Gastroesophageal sphincter (tissue), 3 donors: ENCODE measurements around the gene UTS2B.

Source experiments
- CTCF ChIP-seq, 4 experiments: fragments of 200-600 bp in 2 of 4; fragments of 450-650 bp in 2 of 4; sonication (generic) in 1 of 4; IDR thresholded peaks; one replicate each; pipeline ENCODE4 v1.5.1; 2017 to 2019; ENCODE audit warnings: antibody characterized with exemption in 4 of 4, mild to moderate bottlenecking in 2 of 4, moderate library complexity in 2 of 4
- POLR2AphosphoS5 ChIP-seq: sonication (generic); formaldehyde crosslinking; IDR thresholded peaks from one replicate; pipeline ENCODE4 v1.6.1; 2017; ENCODE audit warnings: antibody characterized with exemption

DNA sequence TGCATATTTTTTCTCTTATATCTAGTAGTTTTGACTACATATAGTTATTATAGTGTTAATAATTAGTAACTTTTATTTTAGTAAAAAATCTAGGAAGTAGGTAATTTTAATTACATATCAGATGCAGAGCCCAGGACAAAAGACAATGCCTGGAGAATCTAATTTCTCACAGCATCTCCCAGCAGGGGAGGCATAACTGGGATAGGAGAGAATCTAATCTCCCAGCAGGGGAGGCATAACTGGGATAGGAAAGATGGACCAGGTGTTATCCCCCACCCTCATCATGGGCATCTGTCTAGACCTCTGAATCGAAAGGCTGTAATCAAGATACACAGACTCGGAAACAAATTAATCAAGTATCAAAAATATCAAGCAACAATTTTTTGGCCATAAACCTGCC lies 73.0 kb downstream of the UTS2B start:
- TF ChIP-seq CTCF (IDR thresholded peaks at IDR 0.05) (no peak), POLR2AphosphoS5 (no peak)
